GM18505 (cell line): ENCODE results near the gene NAA11.

ENCODE experiments used
- ATAC-seq: cut with Tn5 transposase; IDR thresholded peaks from one replicate; pipeline ENCODE4 v1.9.1; 2021; ENCODE audit not compliant: unreplicated experiment
- POLR2A ChIP-seq: IDR thresholded peaks from 4 replicates; pipeline ENCODE4 v1.6.1; 2011; ENCODE audit warnings: borderline replicate concordance; ENCODE audit not compliant: insufficient read depth, insufficient read length; ENCODE audit errors: extremely low read depth

NAA11 gene

DNA sequence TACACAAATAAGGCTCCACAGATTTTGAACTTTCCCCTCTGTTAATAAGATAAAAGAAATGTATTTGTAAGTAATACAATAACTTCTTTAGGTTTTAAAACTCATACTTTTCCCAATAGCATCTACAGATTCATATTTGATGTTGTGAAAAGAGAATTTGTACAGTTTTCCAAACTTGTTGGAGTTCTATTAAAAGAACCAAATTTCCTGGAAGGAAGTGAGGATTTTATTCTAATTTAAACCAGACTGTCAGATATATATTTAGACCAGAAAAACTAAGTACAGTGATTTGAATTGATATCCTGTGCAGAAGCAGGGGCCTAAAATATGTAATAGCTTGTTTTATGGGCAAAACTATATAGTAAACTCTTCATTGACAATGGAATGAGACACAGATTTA lies 53.7 kb downstream of the NAA11 start:
- ATAC-seq = no peak
- no peak for TF ChIP-seq POLR2A

GRCh38 chr4:79267671-79268070 lies 58.2 kb downstream of the NAA11 start:
- no peak for ATAC-seq

More at GRCh38 chr4:79267671-79268070, 58.2 kb downstream of the NAA11 start:
- TF ChIP-seq POLR2A = no peak
